Measurements from ENCODE around the gene CHERP. TPM values are rescaled to one million over a fixed set of nuclear protein-coding genes. Genes with fewer than 3 reads are reported as not detected.

CHERP gene
- total and polyA plus RNA-seq, 2 of the 8 experiments (the other 6 are each of a cell fraction or from before 2014, with no cell fraction given): 13.9 to 73.7 TPM

DNA sequence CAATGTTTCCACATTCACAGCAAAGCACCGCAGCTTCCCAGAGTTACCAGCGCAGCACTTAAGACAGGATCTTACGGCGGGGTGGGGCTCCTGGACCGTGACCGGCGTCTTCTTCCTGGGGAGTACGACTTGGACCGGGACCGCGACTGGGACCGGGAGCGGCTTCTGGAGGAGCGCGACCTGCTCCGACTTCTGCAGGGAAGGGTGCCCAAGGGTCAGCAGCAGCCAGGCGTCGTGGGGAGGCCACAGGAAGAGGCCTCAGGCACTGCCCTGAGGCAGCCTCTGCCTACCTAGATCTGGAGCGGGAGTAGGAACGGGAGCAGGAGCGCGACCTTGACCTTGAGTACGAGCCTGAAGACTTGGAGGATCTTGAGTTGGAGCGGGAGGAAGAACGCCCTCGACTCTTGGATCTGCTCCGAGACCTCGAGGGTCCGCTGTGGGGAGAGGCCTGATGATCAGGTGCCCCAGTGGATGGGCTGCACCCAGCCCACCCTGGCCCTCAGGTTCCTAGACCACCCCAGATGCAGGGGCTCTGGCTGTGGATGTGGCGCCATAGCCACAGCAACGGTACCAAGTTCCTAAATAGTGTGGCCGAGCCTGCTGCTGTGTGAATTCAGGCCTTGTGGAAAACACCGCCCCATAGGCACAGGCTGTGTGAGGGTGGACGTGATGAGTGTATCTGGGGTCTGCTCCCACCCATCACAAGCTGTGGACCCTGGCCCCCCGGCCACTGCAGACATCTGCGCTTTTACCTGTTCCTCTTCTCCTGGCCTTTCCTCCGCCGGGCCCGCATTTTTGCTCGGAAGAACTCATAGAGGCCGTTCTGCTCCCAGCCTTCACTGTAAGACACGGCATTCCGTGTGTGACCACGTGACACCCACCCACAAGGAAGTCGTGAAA is 21.9 kb downstream of the CHERP start:
- Histone ChIP-seq H3K4me1 (replicated peaks in 1 of 4; ENCODE audit: control insufficient read depth in 3 of 4, insufficient read depth in 4 of 4, low read length in 3 of 4) (no peaks in the 10 kb centered on the region), H3K4me3 (ENCODE audit: extremely low read depth in 1 of 4, insufficient read depth in 2 of 4, low read depth in 3 of 4, low read length in 4 of 4) (no peak overlapping the region), H3K27ac (ENCODE audit: low read depth, low read length) (no peak overlapping the region), H4K20me1 (replicated peaks in 1 of 2; ENCODE audit: control insufficient read depth in 1 of 2, insufficient read depth in 2 of 2, low read length in 2 of 2) (peaks cover 14 to 35% of the 10 kb centered on the region in 2 experiments), H2BK20ac (ENCODE audit: low read length) (no peak overlapping the region), H2AK5ac (ENCODE audit: low read depth, low read length) (no peak overlapping the region), H3K9me3 (ENCODE audit: insufficient read depth in 2 of 2, low read depth in 1 of 2, low read length in 1 of 2) (no peaks in the 10 kb centered on the region), H2BK12ac (ENCODE audit: low read depth, low read length) (no peak overlapping the region), H3K36me3 (ENCODE audit: control insufficient read depth in 2 of 4, insufficient read depth in 4 of 4, low read length in 3 of 4) (peaks cover 35 to 78% (median 74%) of the 10 kb centered on the region in 4 experiments), H3K9ac (replicated peaks in 1 of 4; ENCODE audit: extremely low read depth in 1 of 4, low read depth in 3 of 4, low read length in 3 of 4) (no peak overlapping the region; a peak in 1 of 7 replicates), H3K14ac (ENCODE audit: insufficient read length) (no peak overlapping the region), H4K91ac (replicated peaks; ENCODE audit: insufficient read length, low read length) (no peak overlapping the region), H2BK5ac (ENCODE audit: low read depth, low read length) (no peak overlapping the region), H3K56ac (replicated peaks; ENCODE audit: insufficient read length, low read depth, low read length) (no peak overlapping the region), H2BK120ac (replicated peaks; ENCODE audit: low read depth, low read length) (no peak overlapping the region), H3K79me1 (ENCODE audit: low read depth, low read length) (no peaks in the 10 kb centered on the region), H3K4me2 (ENCODE audit: insufficient read depth in 1 of 2, low read depth in 2 of 2, low read length in 2 of 2) (no peak overlapping the region), H3K18ac (ENCODE audit: extremely low read depth, low read length) (no peak overlapping the region), H3K23ac (ENCODE audit: insufficient read length) (no peak overlapping the region), H4K5ac (ENCODE audit: insufficient read length, low read depth, low read length) (no peak overlapping the region), H3K79me2 (ENCODE audit: control insufficient read depth in 1 of 2, insufficient read depth in 2 of 2, low read length in 2 of 2) (no peaks in the 10 kb centered on the region), H3K27me3 (replicated peaks in 1 of 4; ENCODE audit: control insufficient read depth in 3 of 4, extremely low read depth in 1 of 4, insufficient read depth in 3 of 4, low read length in 3 of 4) (no peaks in the 10 kb centered on the region), H4K8ac (ENCODE audit: extremely low read depth, insufficient read depth, low read length) (no peak overlapping the region), H3K23me2 (ENCODE audit: low read depth, low read length) (no peaks in the 10 kb centered on the region), H3K4ac (replicated peaks; ENCODE audit: insufficient read length, low read depth, low read length) (no peak overlapping the region), H2AFZ (ENCODE audit: low read length) (no peak overlapping the region), H2BK15ac (ENCODE audit: low read length) (no peak overlapping the region)
- DNase-seq (ENCODE audit: low read depth in 1 of 2, low spot score in 2 of 2) (no peak), FAIRE-seq (no peak)
- no peak for TF ChIP-seq POU5F1 (IDR thresholded peaks at IDR 0.05; ENCODE audit: low read depth, low read length)
- TF ChIP-seq POLR2AphosphoS5 (IDR thresholded peaks at IDR 0.05; ENCODE audit: low read depth, low read length): peak; percentile 19; the same call in 1 of the 2 replicates
- no peak for TF ChIP-seq KDM4A (IDR thresholded peaks at IDR 0.05; ENCODE audit: low read depth, low read length, severe bottlenecking)
- peak in 1 of 2 experiments; percentile 47; a peak in 1 of 3 replicates for TF ChIP-seq POLR2A (IDR thresholded peaks at IDR 0.05; ENCODE audit: control extremely low read depth in 1 of 2, low read depth in 2 of 2, low read length in 2 of 2)
- CTCF ChIA-PET (ENCODE audit: partially characterized antibody): interaction anchor here (1.6 kb wide), 1 partner anchor 11 kb away, joined by 5 read pairs; no protein-coding TSS in a partner anchor
- POLR2A ChIA-PET (ENCODE audit: partially characterized antibody): interaction anchor here (1.3 to 4.5 kb wide), 2 partner anchors 13 to 33 kb away, joined by 4 to 34 read pairs; no protein-coding TSS in a partner anchor
- 93% methylated on average over 37 of the region's 45 CpGs; no CpG with 5 or more reads in 1 of the 2 experiments for WGBS, 2 experiments (ENCODE audit: extremely low coverage in 1 of 2, insufficient coverage in 1 of 2, insufficient read length in 1 of 2, insufficient replicate concordance in 2 of 2, low coverage in 1 of 2, low lambda C conversion rate in 2 of 2, missing lambda C conversion rate in 1 of 2)

All from H1 (cell line).